Measurements from ENCODE around the gene CNBD2. TPM values are rescaled to one million over a fixed set of nuclear protein-coding genes. Genes with fewer than 3 reads are reported as not detected.

The CNBD2 gene
- total and polyA plus RNA-seq, 12 donors, result 2.1 to 18.0 (median 3.2) TPM

GRCh38 chr20:36002855-36003254, 34.5 kb downstream of the CNBD2 start:
- Histone ChIP-seq H3K4me1 (no peaks in the 10 kb centered on the region), H3K36me3 (no peaks in the 10 kb centered on the region), H3K4me3 (no peak overlapping the region), H3K9me3 (peaks cover 0 to 21% (median 0%) of the 10 kb centered on the region in 11 donors), H3K27ac (no peak overlapping the region), H3K27me3 (peaks cover 0 to 4% (median 0%) of the 10 kb centered on the region in 7 donors)
- TF ChIP-seq CTCF (IDR thresholded peaks at IDR 0.05), result no peak
- ATAC-seq (no peak), DNase-seq (no peak)
- intact Hi-C loops (cut with DNase I), result no loop called here

GRCh38 chr20:36004045-36004444, 35.7 kb downstream of the CNBD2 start:
- H3K27me3 ChIP-seq, result peaks cover 0 to 4% (median 0%) of the 10 kb centered on the region in 7 donors
- H3K27ac ChIP-seq, result no peak overlapping the region
- intact Hi-C loops (cut with DNase I), result no loop called here
- H3K36me3 ChIP-seq, result no peaks in the 10 kb centered on the region
- no peaks in the 10 kb centered on the region for H3K4me1 ChIP-seq
- H3K4me3 ChIP-seq, result no peak overlapping the region
- DNase-seq, result no peak
- H3K9me3 ChIP-seq, result peaks cover 0 to 21% (median 0%) of the 10 kb centered on the region in 11 donors
- ATAC-seq, result no peak
- TF ChIP-seq CTCF (IDR thresholded peaks at IDR 0.05), result no peak
- 70 to 78% methylated on average over 1 of the region's 1 CpG for WGBS, 2 donors

GRCh38 chr20:36008461-36009035, 40.2 kb downstream of the CNBD2 start:
- Histone ChIP-seq H3K4me1 (no peaks in the 10 kb centered on the region), H3K4me3 (no peak overlapping the region), H3K27ac (peak overlapping the region in 1 of 10 donors; percentile 28), H3K36me3 (no peaks in the 10 kb centered on the region), H3K9me3 (peaks cover 0 to 6% (median 0%) of the 10 kb centered on the region in 11 donors), H3K27me3 (peaks cover 0 to 4% (median 0%) of the 10 kb centered on the region in 7 donors)
- TF ChIP-seq CTCF (IDR thresholded peaks at IDR 0.05), result no peak
- ATAC-seq (no peak), DNase-seq (no peak)
- intact Hi-C loops (cut with DNase I), result no loop called here
- WGBS, 2 donors, result 86 to 94% methylated on average over 4 of the region's 4 CpGs

- Histone ChIP-seq H3K4me1 (no peaks in the 10 kb centered on the region), H3K4me3 (no peak overlapping the region), H3K36me3 (no peaks in the 10 kb centered on the region), H3K27me3 (no peaks in the 10 kb centered on the region), H3K27ac (no peak overlapping the region), H3K9me3 (no peaks in the 10 kb centered on the region)
- no peak for DNase-seq
- no peak for TF ChIP-seq CTCF (IDR thresholded peaks at IDR 0.05)
- no peak for ATAC-seq
- intact Hi-C loops (cut with DNase I), result no loop called here
- 58 to 75% methylated on average over 4 of the region's 4 CpGs for WGBS, 2 donors
Observed at GRCh38 chr20:36010076-36010475, 41.7 kb downstream of the CNBD2 start.
